Stomach (tissue), 4 donors: ENCODE measurements around the gene GPR65.

Experiments
- EP300 ChIP-seq: sonication (generic); formaldehyde crosslinking; IDR thresholded peaks from one replicate; pipeline ENCODE4 v1.6.1; 2017; ENCODE audit warnings: antibody characterized with exemption
- POLR2AphosphoS5 ChIP-seq, 3 donors: sonication (generic); formaldehyde crosslinking; IDR thresholded peaks; one replicate each; pipeline ENCODE4 v1.6.1; 2016; ENCODE audit warnings: antibody characterized with exemption in 3 of 3
- TF ChIP-seq, protein P1 (sequence below), 7 experiments: fragments of 450-650 bp in 4 of 7; fragments of 200-600 bp in 3 of 7; sonication (generic) in 3 of 7; IDR thresholded peaks; one replicate each; pipeline ENCODE4 v1.5.1; 2016 to 2019; ENCODE audit warnings: antibody characterized with exemption in 7 of 7, control low read depth in 2 of 7, mild to moderate bottlenecking in 1 of 7

GRCh38 chr14:88010331-88010730, 5.4 kb downstream of the GPR65 start:
- TF ChIP-seq EP300 (no peak), POLR2AphosphoS5 (IDR thresholded peaks at IDR 0.05) (no peak)
- TF ChIP-seq, protein P1, sequence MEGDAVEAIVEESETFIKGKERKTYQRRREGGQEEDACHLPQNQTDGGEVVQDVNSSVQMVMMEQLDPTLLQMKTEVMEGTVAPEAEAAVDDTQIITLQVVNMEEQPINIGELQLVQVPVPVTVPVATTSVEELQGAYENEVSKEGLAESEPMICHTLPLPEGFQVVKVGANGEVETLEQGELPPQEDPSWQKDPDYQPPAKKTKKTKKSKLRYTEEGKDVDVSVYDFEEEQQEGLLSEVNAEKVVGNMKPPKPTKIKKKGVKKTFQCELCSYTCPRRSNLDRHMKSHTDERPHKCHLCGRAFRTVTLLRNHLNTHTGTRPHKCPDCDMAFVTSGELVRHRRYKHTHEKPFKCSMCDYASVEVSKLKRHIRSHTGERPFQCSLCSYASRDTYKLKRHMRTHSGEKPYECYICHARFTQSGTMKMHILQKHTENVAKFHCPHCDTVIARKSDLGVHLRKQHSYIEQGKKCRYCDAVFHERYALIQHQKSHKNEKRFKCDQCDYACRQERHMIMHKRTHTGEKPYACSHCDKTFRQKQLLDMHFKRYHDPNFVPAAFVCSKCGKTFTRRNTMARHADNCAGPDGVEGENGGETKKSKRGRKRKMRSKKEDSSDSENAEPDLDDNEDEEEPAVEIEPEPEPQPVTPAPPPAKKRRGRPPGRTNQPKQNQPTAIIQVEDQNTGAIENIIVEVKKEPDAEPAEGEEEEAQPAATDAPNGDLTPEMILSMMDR (IDR thresholded peaks at IDR 0.05), result no peak
